ENCODE results near the gene SCNN1A.

Gene SCNN1A

GRCh38 chr12:6407236-6407954 is 32.0 kb upstream of the SCNN1A start:
- no peak for DNase-seq (ENCODE audit: low spot score)
- no peak for TF ChIP-seq CTCF (IDR thresholded peaks at IDR 0.05; ENCODE audit: extremely low read depth, missing control alignments)

- DNase-seq (ENCODE audit: low spot score) = no peak
Measured at GRCh38 chr12:6405963-6406362, 30.6 kb upstream of the SCNN1A start.

GRCh38 chr12:6404390-6404789 is 29.0 kb upstream of the SCNN1A start:
- DNase-seq (ENCODE audit: low spot score) = no peak
- TF ChIP-seq CTCF (IDR thresholded peaks at IDR 0.05; ENCODE audit: extremely low read depth, missing control alignments) = no peak

More at GRCh38 chr12:6405963-6406362, 30.6 kb upstream of the SCNN1A start:
- no peak for TF ChIP-seq CTCF (IDR thresholded peaks at IDR 0.05; ENCODE audit: extremely low read depth, missing control alignments)

- no peak for DNase-seq (ENCODE audit: low spot score)
- no peak for TF ChIP-seq CTCF (IDR thresholded peaks at IDR 0.05; ENCODE audit: extremely low read depth, missing control alignments)
Measured at GRCh38 chr12:6399884-6400644, 24.7 kb upstream of the SCNN1A start.

GRCh38 chr12:6396031-6396430 is 20.7 kb upstream of the SCNN1A start:
- TF ChIP-seq CTCF (IDR thresholded peaks at IDR 0.05; ENCODE audit: extremely low read depth, missing control alignments) = no peak
- no peak for DNase-seq (ENCODE audit: low spot score)

GRCh38 chr12:6394398-6394797 is 19.0 kb upstream of the SCNN1A start:
- no peak for TF ChIP-seq CTCF (IDR thresholded peaks at IDR 0.05; ENCODE audit: extremely low read depth, missing control alignments)
- no peak for DNase-seq (ENCODE audit: low spot score)

- TF ChIP-seq CTCF (IDR thresholded peaks at IDR 0.05; ENCODE audit: extremely low read depth, missing control alignments) = no peak
- DNase-seq (ENCODE audit: low spot score) = no peak
Measured at GRCh38 chr12:6393109-6393508, 17.7 kb upstream of the SCNN1A start.

Data from GM20000 (cell line).